ENCODE data around the gene DNAJC7. TPM values are rescaled to one million over a fixed set of nuclear protein-coding genes. Genes with fewer than 3 reads are reported as not detected.
A peak's percentile ranks its signal among the peaks of the same experiment; 100 is the strongest.
"Not testable (repeated sequence)": the region's sequence is repeated elsewhere in the genome, so short reads cannot be mapped to it uniquely, and the experiment has no call there.

The DNAJC7 gene
- total RNA-seq, 1 experiment from 2014 or later, result 123 TPM

- H3K9me3 ChIP-seq, result no peaks in the 10 kb centered on the region
- no peaks in the 10 kb centered on the region for H3K36me3 ChIP-seq
- no peaks in the 10 kb centered on the region for H3K27me3 ChIP-seq
- no peak overlapping the region for H3K4me3 ChIP-seq
- DNase-seq, result no peak
Observed at GRCh38 chr17:41957031-41957868, 60.0 kb downstream of the DNAJC7 start.

GRCh38 chr17:41956522-41956921 is 60.7 kb downstream of the DNAJC7 start:
- Histone ChIP-seq H3K36me3 (no peaks in the 10 kb centered on the region), H3K9me3 (no peaks in the 10 kb centered on the region), H3K4me3 (no peak overlapping the region), H3K27me3 (no peaks in the 10 kb centered on the region)
- peak; percentile 22 for DNase-seq

DNA sequence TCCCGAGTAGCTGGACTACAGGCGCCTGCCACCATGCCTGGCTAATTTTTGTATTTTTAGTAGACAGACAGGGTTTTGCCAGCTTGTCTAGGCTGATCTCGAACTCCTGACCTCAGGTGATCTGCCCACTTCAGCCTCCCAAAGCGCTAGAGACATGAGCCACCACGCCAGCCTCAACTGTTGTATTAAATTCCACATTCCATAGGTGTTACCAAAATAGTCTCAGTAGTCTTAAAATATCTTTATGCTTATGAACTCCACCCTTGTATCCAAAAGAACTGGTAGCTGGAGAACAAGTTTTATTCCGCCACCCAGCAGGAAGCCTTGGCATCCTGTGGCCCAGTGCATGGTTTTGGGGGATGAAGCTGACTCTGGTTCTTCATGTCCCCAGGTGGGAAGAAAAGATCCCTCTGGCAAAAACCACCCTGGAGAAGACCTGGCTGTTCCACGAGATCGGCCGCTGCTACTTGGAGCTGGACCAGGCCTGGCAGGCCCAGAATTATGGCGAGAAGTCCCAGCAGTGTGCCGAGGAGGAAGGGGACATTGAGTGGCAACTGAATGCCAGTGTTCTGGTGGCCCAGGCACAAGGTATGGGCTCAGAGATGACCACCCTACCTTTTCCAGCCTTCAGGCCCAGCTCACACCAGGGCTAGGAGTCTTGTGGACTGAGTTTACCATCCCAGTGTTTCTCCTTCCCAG is 68.3 kb downstream of the DNAJC7 start:
- Histone ChIP-seq H3K9me3 (no peaks in the 10 kb centered on the region), H3K27me3 (no peaks in the 10 kb centered on the region), H3K36me3 (no peaks in the 10 kb centered on the region), H3K4me3 (no peak overlapping the region)
- no peak for DNase-seq

DNA sequence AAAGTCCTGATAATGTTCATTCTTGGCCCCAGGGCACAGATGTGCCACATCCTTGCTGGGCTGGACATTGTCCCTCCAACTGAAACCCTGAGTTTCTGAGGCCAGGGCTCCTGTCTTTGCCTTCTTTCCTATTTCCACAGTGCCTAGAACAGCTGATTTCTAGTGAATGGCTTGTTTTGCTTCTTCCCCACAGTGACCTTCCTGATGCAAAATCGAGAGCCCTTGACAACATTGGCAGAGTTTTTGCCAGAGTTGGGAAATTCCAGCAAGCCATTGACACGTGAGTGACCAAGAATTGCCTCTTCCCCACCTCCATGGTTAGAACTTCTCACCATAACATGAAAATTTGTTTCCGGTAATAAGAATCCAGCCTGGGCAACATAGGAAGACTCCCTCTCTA is 72.3 kb downstream of the DNAJC7 start:
- no peaks in the 10 kb centered on the region for H3K36me3 ChIP-seq
- H3K9me3 ChIP-seq, result no peaks in the 10 kb centered on the region
- DNase-seq, result no peak
- no peak overlapping the region for H3K4me3 ChIP-seq
- no peaks in the 10 kb centered on the region for H3K27me3 ChIP-seq

DNA sequence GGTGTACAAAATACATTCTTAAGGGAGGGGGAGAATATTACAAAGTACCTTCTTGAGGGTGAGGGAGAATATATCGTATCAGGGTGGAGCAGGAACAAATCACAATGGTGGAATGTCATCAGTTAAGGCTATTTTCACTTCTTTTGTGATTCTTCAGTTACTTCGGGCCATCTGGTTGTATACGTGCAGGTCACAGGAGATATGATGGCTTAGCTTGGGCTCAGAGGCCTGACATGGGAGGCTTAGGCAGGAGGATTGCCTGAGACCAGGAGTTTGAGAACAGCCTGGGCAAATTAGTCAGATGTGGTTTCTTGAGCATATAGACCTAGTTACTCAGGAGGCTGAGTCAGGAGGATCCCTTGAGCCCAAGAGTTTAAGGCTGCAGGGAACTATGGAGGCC is 73.7 kb downstream of the DNAJC7 start:
- no peaks in the 10 kb centered on the region for H3K36me3 ChIP-seq
- DNase-seq, result no peak
- no peaks in the 10 kb centered on the region for H3K27me3 ChIP-seq
- no peaks in the 10 kb centered on the region for H3K9me3 ChIP-seq
- H3K4me3 ChIP-seq, result no peak overlapping the region

DNA sequence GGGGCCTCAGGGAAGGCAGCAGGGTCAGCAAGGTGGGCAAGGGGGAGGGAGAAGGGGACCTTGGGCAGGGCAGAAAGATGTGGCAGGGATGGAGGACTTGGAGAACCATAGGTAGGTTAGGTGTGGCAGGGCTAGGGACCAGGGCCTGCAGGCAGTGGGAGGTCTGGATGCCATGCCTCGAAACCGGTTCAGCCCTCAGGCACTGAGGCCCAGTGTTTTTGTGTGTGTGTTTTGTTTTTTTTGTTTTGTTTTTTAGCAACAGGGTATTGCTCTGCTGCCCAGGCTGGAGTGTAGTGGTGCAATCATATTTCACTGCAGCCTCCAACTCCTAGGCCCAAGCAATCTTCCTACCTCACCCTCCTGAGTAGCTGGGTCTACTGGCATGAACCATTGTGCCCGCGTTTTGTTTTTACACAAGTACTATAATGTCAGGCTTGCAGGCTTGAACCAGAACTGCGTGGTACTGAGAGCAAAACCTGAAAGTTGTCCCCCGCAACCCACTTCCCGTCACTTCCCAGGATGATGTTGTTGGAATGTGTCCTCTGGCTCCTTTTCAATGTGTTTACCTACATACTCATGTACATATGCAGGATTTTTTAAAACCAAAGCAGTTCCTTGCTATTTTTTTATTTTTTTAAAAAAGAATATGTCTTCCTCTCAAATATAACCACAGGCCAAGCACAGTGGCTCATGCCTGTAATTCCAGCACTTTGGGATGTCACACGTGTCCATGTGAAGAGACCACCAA is 74.4 kb downstream of the DNAJC7 start:
- DNase-seq, result no peak
- Histone ChIP-seq H3K36me3 (no peaks in the 10 kb centered on the region), H3K4me3 (no peak overlapping the region), H3K9me3 (no peaks in the 10 kb centered on the region), H3K27me3 (no peaks in the 10 kb centered on the region)

DNA sequence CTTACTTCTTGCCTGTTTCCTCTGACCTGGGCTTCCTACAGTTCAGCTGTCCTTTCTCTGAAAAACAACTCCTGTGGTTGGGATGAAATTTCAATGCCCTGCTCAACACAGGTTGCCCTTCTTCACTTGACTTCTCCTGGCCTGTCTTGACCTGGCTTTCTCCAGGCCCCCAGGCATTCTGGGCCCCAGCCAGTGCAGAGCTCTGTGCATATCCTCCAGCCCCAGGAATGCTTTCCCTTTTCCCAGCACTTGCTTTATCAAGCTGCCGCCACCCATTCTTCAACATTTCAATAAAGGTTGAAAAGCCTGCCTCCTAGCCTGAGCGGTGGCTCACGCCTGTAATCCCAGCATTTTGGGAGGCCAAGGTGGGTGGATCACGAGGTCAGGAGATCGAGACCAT is 76.1 kb downstream of the DNAJC7 start:
- H3K27me3 ChIP-seq, result no peaks in the 10 kb centered on the region
- H3K9me3 ChIP-seq, result no peaks in the 10 kb centered on the region
- DNase-seq, result no peak
- H3K36me3 ChIP-seq, result no peaks in the 10 kb centered on the region
- no peak overlapping the region for H3K4me3 ChIP-seq

DNA sequence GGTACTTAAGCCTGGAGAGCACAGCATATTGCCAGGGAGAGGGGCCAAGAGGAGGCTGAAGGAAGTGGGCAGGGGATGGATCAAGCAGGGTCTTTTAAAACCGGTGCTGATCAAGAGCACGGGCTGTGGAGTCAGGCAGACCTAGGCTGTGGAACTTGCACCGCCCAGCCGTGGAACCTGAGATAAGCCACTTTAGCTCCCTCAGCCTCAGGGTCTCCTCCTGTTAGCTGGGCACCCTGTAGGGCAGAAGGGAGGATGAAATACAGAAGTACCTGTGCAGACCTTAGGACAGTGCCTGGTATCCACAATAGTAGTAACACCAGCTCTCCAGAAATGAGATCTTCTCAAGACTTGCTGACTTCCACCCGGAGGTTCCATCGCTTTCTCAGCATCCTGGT is 77.5 kb downstream of the DNAJC7 start:
- no peak overlapping the region for H3K4me3 ChIP-seq
- H3K36me3 ChIP-seq, result no peaks in the 10 kb centered on the region
- DNase-seq, result no peak
- H3K27me3 ChIP-seq, result no peaks in the 10 kb centered on the region
- no peaks in the 10 kb centered on the region for H3K9me3 ChIP-seq

GRCh38 chr17:41939044-41939692 is 78.1 kb downstream of the DNAJC7 start:
- H3K27me3 ChIP-seq, result no peaks in the 10 kb centered on the region
- H3K9me3 ChIP-seq, result no peaks in the 10 kb centered on the region
- DNase-seq, result no peak
- no peaks in the 10 kb centered on the region for H3K36me3 ChIP-seq
- H3K4me3 ChIP-seq, result no peak overlapping the region

GRCh38 chr17:41937970-41938954 is 79.0 kb downstream of the DNAJC7 start:
- no peaks in the 10 kb centered on the region for H3K27me3 ChIP-seq
- DNase-seq, result no peak
- H3K9me3 ChIP-seq, result no peaks in the 10 kb centered on the region
- no peaks in the 10 kb centered on the region for H3K36me3 ChIP-seq
- no peak overlapping the region for H3K4me3 ChIP-seq

GRCh38 chr17:41935641-41936040 is 81.6 kb downstream of the DNAJC7 start:
- Histone ChIP-seq H3K27me3 (no peaks in the 10 kb centered on the region), H3K36me3 (no peaks in the 10 kb centered on the region), H3K4me3 (no peak overlapping the region), H3K9me3 (no peaks in the 10 kb centered on the region)
- DNase-seq, result no peak

- Histone ChIP-seq H3K9me3 (no peaks in the 10 kb centered on the region), H3K36me3 (no peaks in the 10 kb centered on the region), H3K27me3 (no peaks in the 10 kb centered on the region), H3K4me3 (no peak overlapping the region)
- no peak for DNase-seq
Observed at GRCh38 chr17:41932816-41933389, 84.3 kb downstream of the DNAJC7 start.

DNA sequence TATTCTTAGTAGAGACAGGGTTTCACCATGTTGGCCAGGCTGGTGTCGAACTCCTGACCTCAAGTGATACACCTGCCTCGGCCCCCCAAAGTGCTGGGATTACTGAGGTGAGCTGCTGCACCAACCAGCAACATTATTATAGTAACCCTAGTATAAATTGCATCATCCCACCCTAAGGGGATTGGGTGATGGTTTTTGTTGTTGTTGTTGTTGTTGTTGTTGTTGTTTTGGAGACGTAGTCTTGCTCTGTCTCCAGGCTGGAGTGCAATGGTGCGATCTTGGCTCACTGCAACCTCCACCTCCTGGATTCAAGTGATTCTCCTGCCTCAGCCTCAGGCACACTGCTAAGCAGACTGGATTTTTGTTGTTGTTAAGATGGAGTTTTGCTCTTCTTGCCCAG is 85.5 kb downstream of the DNAJC7 start:
- H3K36me3 ChIP-seq, H3K27me3 ChIP-seq, DNase-seq, H3K9me3 ChIP-seq, H3K4me3 ChIP-seq: not testable (repeated sequence)

DNA sequence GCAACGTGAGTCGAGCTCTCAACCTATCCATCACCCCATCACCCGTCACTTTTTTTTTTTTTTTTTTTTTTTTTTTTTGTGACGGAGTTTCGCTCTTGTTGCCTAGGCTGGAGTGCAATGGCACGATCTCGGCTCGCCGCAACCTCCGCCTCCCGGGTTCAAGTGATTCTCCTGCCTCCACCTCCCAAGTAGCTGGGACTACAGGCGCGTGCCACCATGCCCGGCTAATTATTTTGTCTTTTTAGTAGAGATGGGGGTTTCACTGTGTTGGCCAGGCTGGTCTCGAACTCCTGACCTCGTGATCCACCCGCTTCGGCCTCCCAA is 86.4 kb downstream of the DNAJC7 start:
- H3K36me3 ChIP-seq, DNase-seq, H3K27me3 ChIP-seq, H3K9me3 ChIP-seq: not testable (repeated sequence)
- H3K4me3 ChIP-seq, result peak overlapping the region; percentile 47

GRCh38 chr17:41930009-41930832 is 87.0 kb downstream of the DNAJC7 start, which contains the start of gene ODAD4:
Gene ODAD4 (plus strand): TSS chr17:41930617. CDS start chr17:41930724, 107 bp downstream.
- Histone ChIP-seq H3K9me3 (no peaks in the 10 kb centered on the region), H3K36me3 (no peaks in the 10 kb centered on the region), H3K4me3 (peak within 1 kb of the TSS; percentile 47), H3K27me3 (no peaks in the 10 kb centered on the region)
- DNase-seq, result peak; percentile 99

All from MG63 (cell line).